Colonic mucosa (tissue), 4 donors: ENCODE measurements around the gene FIGN. TPM values are rescaled to one million over a fixed set of nuclear protein-coding genes. Genes with fewer than 3 reads are reported as not detected.

Experiments
- DNase-seq: peaks from one replicate; pipeline ENCODE4 v3.0.0-alpha.2; 2020
- H3K27ac ChIP-seq: fragments of 200-600 bp; one replicate; pipeline ENCODE4 v1.8.0; 2021
- H3K27me3 ChIP-seq: fragments of 200-600 bp; one replicate; pipeline ENCODE4 v1.8.0; 2021
- H3K36me3 ChIP-seq: fragments of 200-600 bp; one replicate; pipeline ENCODE4 v1.8.0; 2021
- H3K4me1 ChIP-seq: fragments of 200-600 bp; one replicate; pipeline ENCODE4 v1.8.0; 2021; ENCODE audit warnings: mild to moderate bottlenecking
- H3K4me3 ChIP-seq: fragments of 200-600 bp; one replicate; pipeline ENCODE4 v1.8.0; 2021
- H3K9ac ChIP-seq, 2 donors: one replicate each; pipeline ENCODE4 v1.7.0; 2013; ENCODE audit warnings: control low read depth in 2 of 2, low read depth in 2 of 2, low read length in 2 of 2
- H3K9me3 ChIP-seq: fragments of 200-600 bp; one replicate; pipeline ENCODE4 v1.8.0; 2021
- CTCF ChIP-seq: fragments of 200-600 bp; IDR thresholded peaks from one replicate; pipeline ENCODE4 v1.8.0; 2022; ENCODE audit warnings: antibody characterized with exemption, mild to moderate bottlenecking
- intact Hi-C: fragments of 100-400 bp; cut with DNase I; formaldehyde crosslinking; loops from one replicate; pipeline ENCODE4 v1.14.1; 2022
- total RNA-seq, 2 donors: library from RNA; stranded (reverse); fragmentation: NEBNext Ultra II Directional in 1 of 2; extraction: Animal tissue kit (Norgen Biotek cat#: 25700) in 1 of 2; gene quantifications; one replicate each; pipeline ENCODE4 v1.2.1, GENCODE V29; 2021
- donor health status: healthy.
- donor health status: DM: no; HTN: no; CAD: no.
- donor health status: DM: no; HTN: no; CAD: no.

FIGN gene
- total RNA-seq, 2 donors from 2014 or later: 0.58 to 0.89 TPM

GRCh38 chr2:163595028-163595427 lies 140.8 kb downstream of the FIGN start:
- no peak overlapping the region for H3K27ac ChIP-seq
- intact Hi-C loops: no loop called here
- no peaks in the 10 kb centered on the region for H3K4me1 ChIP-seq
- H3K36me3 ChIP-seq: no peaks in the 10 kb centered on the region
- no peaks in the 10 kb centered on the region for H3K9me3 ChIP-seq
- H3K4me3 ChIP-seq: no peak overlapping the region
- no peaks in the 10 kb centered on the region for H3K27me3 ChIP-seq
- DNase-seq: no peak
- H3K9ac ChIP-seq: no peak overlapping the region
- no peak for TF ChIP-seq CTCF

GRCh38 chr2:163594497-163594896 lies 141.3 kb downstream of the FIGN start:
- Histone ChIP-seq H3K36me3 (no peaks in the 10 kb centered on the region), H3K27me3 (no peaks in the 10 kb centered on the region), H3K9me3 (no peaks in the 10 kb centered on the region), H3K9ac (no peak overlapping the region), H3K4me1 (no peaks in the 10 kb centered on the region), H3K27ac (no peak overlapping the region), H3K4me3 (no peak overlapping the region)
- no peak for DNase-seq
- no peak for TF ChIP-seq CTCF
- intact Hi-C loops: no loop called here

- H3K27me3 ChIP-seq: no peaks in the 10 kb centered on the region
- H3K4me3 ChIP-seq: no peak overlapping the region
- H3K27ac ChIP-seq: no peak overlapping the region
- no peak for TF ChIP-seq CTCF
- no peaks in the 10 kb centered on the region for H3K4me1 ChIP-seq
- no peaks in the 10 kb centered on the region for H3K36me3 ChIP-seq
- DNase-seq: no peak
- H3K9me3 ChIP-seq: no peaks in the 10 kb centered on the region
- H3K9ac ChIP-seq: no peak overlapping the region
- intact Hi-C loops: no loop called here
Observed at GRCh38 chr2:163593982-163594381, 141.8 kb downstream of the FIGN start.

GRCh38 chr2:163592954-163593622 lies 142.7 kb downstream of the FIGN start:
- Histone ChIP-seq H3K36me3 (no peaks in the 10 kb centered on the region), H3K9me3 (no peaks in the 10 kb centered on the region), H3K4me1 (no peaks in the 10 kb centered on the region), H3K27ac (no peak overlapping the region), H3K9ac (no peak overlapping the region), H3K4me3 (no peak overlapping the region), H3K27me3 (no peaks in the 10 kb centered on the region)
- no peak for DNase-seq
- intact Hi-C loops: no loop called here
- TF ChIP-seq CTCF: no peak

GRCh38 chr2:163591461-163591860 lies 144.3 kb downstream of the FIGN start:
- H3K27me3 ChIP-seq: no peaks in the 10 kb centered on the region
- H3K36me3 ChIP-seq: no peaks in the 10 kb centered on the region
- H3K4me1 ChIP-seq: no peaks in the 10 kb centered on the region
- H3K9ac ChIP-seq: no peak overlapping the region
- DNase-seq: no peak
- H3K9me3 ChIP-seq: no peaks in the 10 kb centered on the region
- TF ChIP-seq CTCF: no peak
- intact Hi-C loops: no loop called here
- H3K27ac ChIP-seq: no peak overlapping the region
- H3K4me3 ChIP-seq: no peak overlapping the region
